Ovary (tissue), 9 donors: ENCODE results near the gene ATAD2B. TPM values are rescaled to one million over a fixed set of nuclear protein-coding genes. Genes with fewer than 3 reads are reported as not detected.
A peak's percentile ranks its signal among the peaks of the same experiment; 100 is the strongest.

Experiments
- DNase-seq, 5 donors: peaks; one replicate each; pipeline ENCODE4 v3.0.0-alpha.2; 2019 to 2020
- H3K27ac ChIP-seq, 2 donors: fragments of 200-600 bp; one replicate each; pipeline versions ENCODE4 v1.5.1 to v1.8.0; 2019 to 2022
- H3K27me3 ChIP-seq: fragments of 200-600 bp; one replicate; pipeline ENCODE4 v1.8.0; 2022
- H3K36me3 ChIP-seq: fragments of 200-600 bp; sonication (generic); one replicate; pipeline ENCODE4 v1.5.1; 2019
- H3K4me1 ChIP-seq: one replicate; pipeline ENCODE4 v1.8.1; 2013; ENCODE audit warnings: mild to moderate bottlenecking, moderate library complexity; ENCODE audit not compliant: insufficient read depth
- H3K4me3 ChIP-seq: fragments of 200-600 bp; sonication (generic); one replicate; pipeline ENCODE4 v1.5.1; 2017
- H3K9me3 ChIP-seq, 2 donors: fragments of 200-600 bp in 1 of 2; sonication (generic) in 1 of 2; one replicate each; pipeline versions ENCODE4 v1.5.1 to v1.8.1; 2013 to 2019; ENCODE audit warnings: mild to moderate bottlenecking in 1 of 2, moderate library complexity in 1 of 2
- EP300 ChIP-seq: sonication (generic); formaldehyde crosslinking; IDR thresholded peaks from one replicate; pipeline ENCODE4 v1.6.1; 2017; ENCODE audit warnings: antibody characterized with exemption
- POLR2A ChIP-seq: fragments of 450-650 bp; IDR thresholded peaks from one replicate; pipeline ENCODE4 v1.6.1; 2017; ENCODE audit warnings: antibody characterized with exemption, mild to moderate bottlenecking, moderate library complexity
- WGBS, 3 donors: extraction: QIAGEN DNeasy Blood & Tissue Kit in 1 of 3; methylation state at CpG; one replicate each; pipeline versions ENCODE4 v1.1.5 to v1.1.7; 2013 to 2017; 5-methylcytosine and 5-hydroxymethylcytosine counted together
- intact Hi-C, 4 donors: fragments of 100-400 bp; cut with DNase I; formaldehyde crosslinking; loops; one replicate each; pipeline versions ENCODE4 v1.11.0 to v1.15.1; 2022 to 2023
- polyA plus RNA-seq, 2 donors: library from polyadenylated mRNA; stranded (reverse); fragments of 200-250 nt in 1 of 2; fragments of 350-450 nt in 1 of 2; fragmentation: Illumina TruSeq in 1 of 2; extraction: RNeasy Lipid Tissue Mini Kit (QIAGEN cat#74804) in 1 of 2; gene quantifications; one replicate each; pipeline ENCODE4 v1.2.3, GENCODE V29; 2013 to 2014
- total RNA-seq, 7 donors: library from RNA; depleted of rRNA in 2 of 7; stranded (reverse); fragments of >200 nt in 2 of 7; fragmentation: NEBNext Ultra II Directional in 3 of 7; extraction: Animal tissue kit (Norgen Biotek cat#: 25700) in 3 of 7; gene quantifications; one replicate each; pipeline versions ENCODE4 v1.1.0 to v1.2.4, GENCODE V29; 2016 to 2023
- TF ChIP-seq, protein P1 (sequence below), 3 donors: fragments of 450-650 bp in 2 of 3; fragments of 200-600 bp in 1 of 3; IDR thresholded peaks; one replicate each; pipeline versions ENCODE4 v1.5.1 to v1.8.0; 2016 to 2022; ENCODE audit warnings: antibody characterized with exemption in 3 of 3, mild to moderate bottlenecking in 1 of 3
- donor health status: DM: no; HTN: no; CAD: no; lungs with moderate emphysema.
- donor health status: DM: no; HTN: no; CAD: no.
- donor health status: Bipolar disorder and iron deficiency.
- donor health status: DM: yes; HTN: yes; CAD: no.
- donor health status: DM: no; HTN: no; CAD: no.
- donor health status: DM: yes; HTN: yes; CAD: no.

Gene ATAD2B
- total and polyA plus RNA-seq, 9 donors = 4.5 to 29.6 (median 19.8) TPM

GRCh38 chr2:23761638-23762037 is 165.3 kb downstream of the ATAD2B start:
- intact Hi-C loops = no loop called here
- Histone ChIP-seq H3K27ac (no peak overlapping the region), H3K4me3 (no peak overlapping the region), H3K9me3 (no peaks in the 10 kb centered on the region), H3K36me3 (no peaks in the 10 kb centered on the region), H3K27me3 (no peaks in the 10 kb centered on the region), H3K4me1 (no peaks in the 10 kb centered on the region)
- no peak for TF ChIP-seq POLR2A
- TF ChIP-seq EP300 = no peak
- TF ChIP-seq, protein P1, sequence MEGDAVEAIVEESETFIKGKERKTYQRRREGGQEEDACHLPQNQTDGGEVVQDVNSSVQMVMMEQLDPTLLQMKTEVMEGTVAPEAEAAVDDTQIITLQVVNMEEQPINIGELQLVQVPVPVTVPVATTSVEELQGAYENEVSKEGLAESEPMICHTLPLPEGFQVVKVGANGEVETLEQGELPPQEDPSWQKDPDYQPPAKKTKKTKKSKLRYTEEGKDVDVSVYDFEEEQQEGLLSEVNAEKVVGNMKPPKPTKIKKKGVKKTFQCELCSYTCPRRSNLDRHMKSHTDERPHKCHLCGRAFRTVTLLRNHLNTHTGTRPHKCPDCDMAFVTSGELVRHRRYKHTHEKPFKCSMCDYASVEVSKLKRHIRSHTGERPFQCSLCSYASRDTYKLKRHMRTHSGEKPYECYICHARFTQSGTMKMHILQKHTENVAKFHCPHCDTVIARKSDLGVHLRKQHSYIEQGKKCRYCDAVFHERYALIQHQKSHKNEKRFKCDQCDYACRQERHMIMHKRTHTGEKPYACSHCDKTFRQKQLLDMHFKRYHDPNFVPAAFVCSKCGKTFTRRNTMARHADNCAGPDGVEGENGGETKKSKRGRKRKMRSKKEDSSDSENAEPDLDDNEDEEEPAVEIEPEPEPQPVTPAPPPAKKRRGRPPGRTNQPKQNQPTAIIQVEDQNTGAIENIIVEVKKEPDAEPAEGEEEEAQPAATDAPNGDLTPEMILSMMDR (IDR thresholded peaks at IDR 0.05) = no peak
- WGBS, 3 donors = 16 to 23% (median 22%) methylated on average over 1 of the region's 1 CpG
- no peak for DNase-seq

DNA sequence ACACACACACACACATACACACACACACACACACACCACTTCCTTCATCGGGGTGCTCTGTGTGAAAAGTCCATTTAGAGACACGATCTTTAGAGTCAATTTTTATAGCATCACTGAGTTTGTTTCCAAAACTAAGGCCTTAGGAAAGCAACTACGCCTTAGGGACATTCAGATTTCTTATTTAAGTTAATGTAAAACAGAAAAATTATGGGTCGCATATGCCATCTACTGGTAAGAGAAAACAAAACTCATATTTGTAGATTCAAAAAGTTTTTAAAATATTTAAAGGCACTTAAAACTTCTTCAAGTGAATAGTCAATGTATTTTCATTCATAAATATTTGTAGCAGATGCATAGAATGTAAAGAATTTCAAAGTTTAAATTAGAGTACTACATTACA is 166.2 kb downstream of the ATAD2B start:
- intact Hi-C loops = no loop called here
- H3K27ac ChIP-seq = no peak overlapping the region

DNA sequence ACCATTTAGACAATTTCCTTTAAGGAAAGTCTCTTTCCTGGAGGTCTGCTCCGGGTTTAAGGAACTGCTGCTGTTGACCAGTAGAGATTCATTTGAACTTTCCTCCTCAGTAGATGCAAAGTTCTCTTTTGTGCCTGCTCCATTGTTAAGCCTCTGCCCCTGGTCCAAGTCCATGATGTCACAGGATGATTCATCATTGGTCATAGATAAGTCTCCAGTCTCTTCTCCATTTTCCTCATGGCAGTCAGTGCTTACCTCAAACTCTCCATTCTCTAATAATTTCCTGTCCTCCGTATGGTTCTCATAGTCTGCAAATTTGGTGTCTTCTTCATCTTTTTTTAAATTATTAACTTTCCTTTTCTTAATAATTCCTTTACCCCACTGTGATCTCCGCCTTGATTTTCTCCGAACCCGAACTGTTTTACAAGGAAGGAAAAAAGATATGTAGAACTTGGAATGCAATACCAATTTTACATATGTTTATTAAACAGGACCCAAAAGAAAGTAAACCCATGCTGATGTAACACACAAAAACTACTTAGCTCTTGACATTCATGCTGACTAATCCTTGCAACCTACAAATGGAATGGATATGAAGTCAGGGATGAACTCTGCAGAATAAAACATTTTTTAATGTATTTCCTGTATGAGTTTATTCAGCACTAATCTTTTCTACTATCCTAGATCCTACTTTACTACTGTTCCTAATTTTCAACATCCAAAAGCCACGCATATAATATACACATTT is 169.1 kb downstream of the ATAD2B start:
- Histone ChIP-seq H3K9me3 (no peaks in the 10 kb centered on the region), H3K36me3 (no peaks in the 10 kb centered on the region), H3K27ac (no peak overlapping the region), H3K27me3 (no peaks in the 10 kb centered on the region), H3K4me1 (no peaks in the 10 kb centered on the region), H3K4me3 (no peak overlapping the region)
- no peak for DNase-seq
- 90 to 91% (median 91%) methylated on average over 6 of the region's 6 CpGs for WGBS, 3 donors
- intact Hi-C loops = no loop called here
- TF ChIP-seq POLR2A (no peak), EP300 (no peak)
- TF ChIP-seq, protein P1 (IDR thresholded peaks at IDR 0.05) = no peak

More for the DNA sequence above, 166.2 kb downstream of the ATAD2B start:
- no peaks in the 10 kb centered on the region for H3K4me1 ChIP-seq
- no peaks in the 10 kb centered on the region for H3K27me3 ChIP-seq
- no peaks in the 10 kb centered on the region for H3K9me3 ChIP-seq
- H3K4me3 ChIP-seq = no peak overlapping the region
- WGBS, 3 donors = 33 to 36% (median 36%) methylated on average over 4 of the region's 4 CpGs
- DNase-seq = no peak
- H3K36me3 ChIP-seq = no peaks in the 10 kb centered on the region
- TF ChIP-seq EP300 = no peak
- TF ChIP-seq, protein P1 (IDR thresholded peaks at IDR 0.05) = peak in 1 of 3 donors; percentile 20
- no peak for TF ChIP-seq POLR2A

DNA sequence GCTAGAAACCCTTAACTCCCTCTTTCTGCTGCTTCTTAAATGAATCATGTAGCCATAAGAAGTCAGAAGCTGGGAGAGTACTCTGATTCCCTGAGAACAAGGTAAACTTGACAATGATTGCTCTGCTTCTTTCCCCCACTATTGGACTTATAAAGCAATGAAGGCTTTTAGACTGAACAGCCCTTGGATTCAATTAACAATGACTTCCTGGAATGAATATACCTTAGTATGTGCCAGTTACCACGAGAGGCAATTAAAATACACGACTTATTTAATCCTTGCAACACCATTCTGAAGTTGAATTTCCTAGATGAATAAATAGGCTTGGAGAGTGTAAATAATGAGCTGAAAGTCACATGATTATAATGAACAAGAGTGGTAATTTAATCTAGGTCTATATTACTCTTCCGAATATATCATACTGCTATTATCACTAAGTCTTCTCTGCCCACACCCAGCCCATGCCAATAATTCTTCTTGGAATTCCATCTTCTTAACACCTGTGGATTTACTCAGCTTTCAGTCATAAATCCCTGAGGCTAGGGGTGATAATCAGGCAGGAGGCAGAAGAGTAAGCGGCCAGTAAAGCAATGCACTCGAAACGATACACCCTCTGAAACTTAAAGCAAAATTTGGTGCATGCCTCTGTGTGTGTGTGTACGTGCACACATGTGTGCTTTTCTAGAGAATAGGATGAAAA is 170.2 kb downstream of the ATAD2B start:
- no peaks in the 10 kb centered on the region for H3K9me3 ChIP-seq
- H3K4me1 ChIP-seq = no peaks in the 10 kb centered on the region
- no peaks in the 10 kb centered on the region for H3K27me3 ChIP-seq
- H3K4me3 ChIP-seq = no peak overlapping the region
- DNase-seq = no peak
- TF ChIP-seq, protein P1 (IDR thresholded peaks at IDR 0.05) = no peak
- TF ChIP-seq EP300 = no peak
- no peak for TF ChIP-seq POLR2A
- WGBS, 3 donors = 85 to 90% (median 87%) methylated on average over 7 of the region's 7 CpGs
- H3K27ac ChIP-seq = no peak overlapping the region
- no peaks in the 10 kb centered on the region for H3K36me3 ChIP-seq
- intact Hi-C loops = no loop called here
